CD4-positive, alpha-beta T cell treated with Interleukin-6 for 4 hours (primary cell): ENCODE measurements around the gene ELF2.
"Not testable (repeated sequence)": the region's sequence is repeated elsewhere in the genome, so short reads cannot be mapped to it uniquely, and the experiment has no call there.

ENCODE experiments used
- DNase-seq: peaks from one replicate; pipeline ENCODE4 v3.0.0-alpha.2; 2020; ENCODE audit warnings: mixed read lengths

The ELF2 gene

GRCh38 chr4:139184129-139184528, 7.1 kb upstream of the ELF2 start:
- no peak for DNase-seq

GRCh38 chr4:139177869-139178619, 1.0 kb upstream of the ELF2 start:
- peak; percentile 95 for DNase-seq

- DNase-seq = peak; percentile 63
Measured at GRCh38 chr4:139176302-139177048, 543 bp downstream of the ELF2 start.

GRCh38 chr4:139175646-139176301, 1.2 kb downstream of the ELF2 start:
- no peak for DNase-seq

GRCh38 chr4:139171876-139172691, 4.9 kb downstream of the ELF2 start:
- no peak for DNase-seq

- DNase-seq = no peak
Measured at GRCh38 chr4:139170932-139171331, 6.1 kb downstream of the ELF2 start.

GRCh38 chr4:139167774-139168444, 9.1 kb downstream of the ELF2 start:
- no peak for DNase-seq

GRCh38 chr4:139164731-139165130, 12.3 kb downstream of the ELF2 start:
- no peak for DNase-seq

GRCh38 chr4:139163806-139164206, 13.2 kb downstream of the ELF2 start:
- DNase-seq = no peak

GRCh38 chr4:139157977-139158376, 19.0 kb downstream of the ELF2 start:
- not testable (repeated sequence) for DNase-seq

GRCh38 chr4:139154952-139155557, 22.0 kb downstream of the ELF2 start:
- DNase-seq = no peak

- DNase-seq = no peak
Measured at GRCh38 chr4:139154538-139154937, 22.5 kb downstream of the ELF2 start.

- DNase-seq = no peak
Measured at GRCh38 chr4:139154134-139154421, 22.9 kb downstream of the ELF2 start.

GRCh38 chr4:139153411-139154133, 23.4 kb downstream of the ELF2 start:
- DNase-seq = no peak

- no peak for DNase-seq
Measured at GRCh38 chr4:139152249-139152648, 24.8 kb downstream of the ELF2 start.

- DNase-seq = no peak
Measured at GRCh38 chr4:139146926-139147629, 29.9 kb downstream of the ELF2 start.

- DNase-seq = no peak
Measured at GRCh38 chr4:139145552-139145932, 31.5 kb downstream of the ELF2 start.

- peak; percentile 7 for DNase-seq
Measured at GRCh38 chr4:139144911-139145551, 32.0 kb downstream of the ELF2 start.

- DNase-seq = no peak
Measured at GRCh38 chr4:139144161-139144859, 32.7 kb downstream of the ELF2 start.

- no peak for DNase-seq
Measured at GRCh38 chr4:139142980-139143379, 34.0 kb downstream of the ELF2 start.
